Measurements from ENCODE around the gene TPSG1. TPM values are rescaled to one million over a fixed set of nuclear protein-coding genes. Genes with fewer than 3 reads are reported as not detected.

Gene TPSG1
- total and polyA plus RNA-seq, 7 donors, result 1.4 to 73.9 (median 40.7) TPM; not detected in 3

DNA sequence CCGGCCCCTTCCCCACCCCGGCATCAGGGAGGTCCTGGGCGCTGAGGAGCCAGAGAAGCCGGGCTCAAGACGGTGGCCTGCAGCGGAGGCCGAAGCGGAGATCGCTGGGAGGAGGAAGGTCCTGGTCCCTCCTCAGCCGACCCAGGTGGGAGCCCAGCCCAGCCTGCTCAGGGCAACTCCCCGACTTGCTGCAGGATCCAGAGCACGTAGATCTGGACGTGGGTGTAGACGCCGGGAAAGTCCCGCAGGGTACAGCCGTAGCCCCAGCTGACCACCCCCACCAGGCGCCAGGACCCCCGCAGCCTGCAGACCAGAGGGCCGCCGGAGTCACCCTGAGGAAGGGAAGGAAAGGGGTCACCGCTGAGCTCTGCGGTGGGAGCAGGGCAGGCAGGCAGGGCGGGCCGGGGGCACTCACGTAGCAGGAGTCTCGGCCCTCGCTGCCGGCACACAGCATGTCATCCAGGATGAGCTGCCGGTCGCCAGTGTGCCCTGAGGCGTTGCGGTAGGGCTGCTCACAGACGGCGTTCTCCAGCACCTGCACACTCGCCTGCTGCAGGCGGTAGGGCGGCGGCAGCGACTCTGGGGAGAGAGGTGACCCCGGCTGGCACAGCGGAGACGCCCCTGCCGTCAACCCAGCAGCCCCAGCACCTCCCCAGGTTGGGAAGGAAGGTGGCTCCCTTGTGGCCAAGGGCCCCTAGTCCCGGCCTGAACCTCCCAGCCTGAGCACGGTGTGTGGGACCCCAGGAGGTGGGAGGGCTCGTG, 36.2 kb upstream of the TPSG1 start:
- Histone ChIP-seq H3K27ac (no peak overlapping the region), H3K27me3 (peaks cover 12 to 74% (median 45%) of the 10 kb centered on the region in 3 donors), H3K9me3 (no peaks in the 10 kb centered on the region), H3K4me1 (peaks cover 0 to 3% (median 0%) of the 10 kb centered on the region in 4 donors), H3K36me3 (no peaks in the 10 kb centered on the region), H3K4me3 (no peak overlapping the region)
- 14 to 16% methylated on average over 47 of the region's 47 CpGs for WGBS, 2 donors
- TF ChIP-seq, protein P1, sequence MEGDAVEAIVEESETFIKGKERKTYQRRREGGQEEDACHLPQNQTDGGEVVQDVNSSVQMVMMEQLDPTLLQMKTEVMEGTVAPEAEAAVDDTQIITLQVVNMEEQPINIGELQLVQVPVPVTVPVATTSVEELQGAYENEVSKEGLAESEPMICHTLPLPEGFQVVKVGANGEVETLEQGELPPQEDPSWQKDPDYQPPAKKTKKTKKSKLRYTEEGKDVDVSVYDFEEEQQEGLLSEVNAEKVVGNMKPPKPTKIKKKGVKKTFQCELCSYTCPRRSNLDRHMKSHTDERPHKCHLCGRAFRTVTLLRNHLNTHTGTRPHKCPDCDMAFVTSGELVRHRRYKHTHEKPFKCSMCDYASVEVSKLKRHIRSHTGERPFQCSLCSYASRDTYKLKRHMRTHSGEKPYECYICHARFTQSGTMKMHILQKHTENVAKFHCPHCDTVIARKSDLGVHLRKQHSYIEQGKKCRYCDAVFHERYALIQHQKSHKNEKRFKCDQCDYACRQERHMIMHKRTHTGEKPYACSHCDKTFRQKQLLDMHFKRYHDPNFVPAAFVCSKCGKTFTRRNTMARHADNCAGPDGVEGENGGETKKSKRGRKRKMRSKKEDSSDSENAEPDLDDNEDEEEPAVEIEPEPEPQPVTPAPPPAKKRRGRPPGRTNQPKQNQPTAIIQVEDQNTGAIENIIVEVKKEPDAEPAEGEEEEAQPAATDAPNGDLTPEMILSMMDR (IDR thresholded peaks at IDR 0.05), result no peak
- TF ChIP-seq POLR2AphosphoS5 (IDR thresholded peaks at IDR 0.05) (no peak), EP300 (IDR thresholded peaks at IDR 0.05) (no peak), POLR2A (IDR thresholded peaks at IDR 0.05) (no peak)
- intact Hi-C loops (cut with DNase I), result no loop called here
- DNase-seq, result no peak

DNA sequence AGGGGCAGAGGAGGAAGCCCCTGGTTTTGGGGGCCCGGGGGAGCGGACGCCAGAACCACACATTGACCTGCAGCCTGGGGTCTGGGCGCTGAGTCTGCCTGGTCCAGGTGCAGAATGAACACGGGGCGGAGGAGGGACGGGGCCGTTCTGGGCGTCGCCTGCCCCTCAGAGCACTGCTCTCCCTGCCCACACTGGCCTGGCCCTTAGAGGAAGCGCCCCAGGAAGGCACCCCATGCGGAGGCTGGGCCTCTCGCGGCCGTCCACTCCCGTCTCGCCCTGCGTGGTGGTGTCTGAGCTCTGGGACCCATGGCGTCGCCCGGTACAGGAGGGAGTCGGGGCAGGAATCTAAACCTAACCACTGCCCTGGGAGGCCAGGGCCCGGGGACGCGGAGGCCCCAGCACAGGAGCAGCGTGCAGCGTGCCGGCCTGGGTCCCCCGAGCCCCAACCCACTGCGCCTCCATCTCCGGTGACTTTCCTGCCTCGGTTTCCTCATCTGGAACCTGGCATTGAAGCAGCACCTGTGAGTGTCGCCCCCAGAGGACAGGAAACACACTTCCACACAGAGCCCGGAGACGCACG, 35.1 kb upstream of the TPSG1 start:
- no peak for TF ChIP-seq POLR2AphosphoS5 (IDR thresholded peaks at IDR 0.05)
- no peak for DNase-seq
- peaks cover 12 to 75% (median 48%) of the 10 kb centered on the region in 3 donors for H3K27me3 ChIP-seq
- no peak overlapping the region for H3K27ac ChIP-seq
- peaks cover 0 to 3% (median 0%) of the 10 kb centered on the region in 4 donors for H3K4me1 ChIP-seq
- WGBS, 2 donors, result 62 to 67% methylated on average over 36 of the region's 36 CpGs
- intact Hi-C loops (cut with DNase I), result no loop called here
- no peaks in the 10 kb centered on the region for H3K9me3 ChIP-seq
- H3K4me3 ChIP-seq, result no peak overlapping the region
- no peaks in the 10 kb centered on the region for H3K36me3 ChIP-seq

DNA sequence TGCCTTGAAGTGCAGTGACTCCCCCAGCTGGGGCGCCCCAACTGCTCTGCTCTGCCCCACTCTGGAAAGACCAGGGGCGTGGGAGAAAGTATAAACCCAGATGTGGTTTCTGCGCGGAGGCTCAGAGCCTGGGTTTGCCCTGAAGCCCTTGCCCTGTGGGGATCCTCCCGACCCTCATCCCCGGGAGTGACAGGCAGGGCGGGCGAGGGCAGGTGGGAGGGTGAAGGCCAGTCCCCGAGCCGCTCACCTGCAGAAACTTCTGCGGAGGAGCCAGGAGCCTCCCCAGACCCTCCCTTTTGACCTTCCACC, 34.6 kb upstream of the TPSG1 start:
- Histone ChIP-seq H3K4me3 (no peak overlapping the region), H3K9me3 (no peaks in the 10 kb centered on the region), H3K4me1 (peaks cover 0 to 3% (median 0%) of the 10 kb centered on the region in 4 donors), H3K27ac (no peak overlapping the region), H3K36me3 (no peaks in the 10 kb centered on the region), H3K27me3 (peaks cover 12 to 76% (median 48%) of the 10 kb centered on the region in 3 donors)
- no peak for TF ChIP-seq EP300 (IDR thresholded peaks at IDR 0.05)
- TF ChIP-seq, protein P1 (IDR thresholded peaks at IDR 0.05), result no peak
- no peak for TF ChIP-seq POLR2AphosphoS5 (IDR thresholded peaks at IDR 0.05)
- TF ChIP-seq POLR2A (IDR thresholded peaks at IDR 0.05), result no peak
- no peak for DNase-seq
- WGBS, 2 donors, result 19 to 33% methylated on average over 11 of the region's 11 CpGs
- intact Hi-C loops (cut with DNase I), result no loop called here

DNA sequence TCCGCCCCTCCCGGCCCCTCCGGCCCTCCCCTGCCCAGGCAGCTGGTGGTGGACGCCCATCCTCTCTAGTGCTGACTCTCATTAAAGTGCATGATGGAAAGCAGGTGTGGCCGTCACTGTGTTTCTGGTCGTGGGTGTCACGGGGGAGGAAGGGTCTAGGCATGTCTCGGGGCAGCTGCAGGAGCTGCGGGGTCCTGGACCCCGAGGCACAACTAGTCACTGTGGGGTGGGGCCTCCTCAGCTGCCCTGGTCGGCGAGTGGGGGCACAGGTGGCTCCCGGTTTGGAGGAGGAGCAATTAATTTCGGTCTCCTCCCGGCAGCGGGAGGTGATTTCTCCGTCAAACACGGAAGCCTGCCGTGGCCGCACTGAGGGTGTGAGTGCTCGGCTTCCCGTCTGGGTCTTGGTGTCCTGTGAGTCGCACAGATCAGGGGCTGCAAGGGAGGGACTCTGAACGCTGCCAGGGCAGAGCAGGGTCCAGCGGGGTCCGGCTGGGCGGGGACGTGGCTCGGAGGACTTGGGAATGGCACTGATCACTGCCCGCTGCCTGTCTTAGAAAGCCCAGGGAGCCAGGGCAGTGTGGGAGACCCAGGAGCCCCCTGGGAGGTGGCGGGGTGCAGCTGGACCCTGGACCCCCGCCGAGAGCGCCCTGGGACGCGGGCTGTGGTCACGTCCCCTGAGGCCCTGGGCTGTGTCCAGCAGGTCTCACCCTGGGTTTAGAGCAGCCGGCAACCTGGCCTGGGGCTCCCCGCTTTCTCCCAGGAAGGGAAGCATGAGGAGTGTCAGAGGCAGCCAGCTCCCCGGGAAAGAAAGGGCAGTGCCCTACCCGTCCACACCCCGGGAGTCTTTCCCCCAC, 34.1 kb upstream of the TPSG1 start:
- peaks cover 12 to 76% (median 48%) of the 10 kb centered on the region in 3 donors for H3K27me3 ChIP-seq
- TF ChIP-seq, protein P1 (IDR thresholded peaks at IDR 0.05), result no peak
- TF ChIP-seq POLR2AphosphoS5 (IDR thresholded peaks at IDR 0.05) (no peak), EP300 (IDR thresholded peaks at IDR 0.05) (no peak), POLR2A (IDR thresholded peaks at IDR 0.05) (no peak)
- WGBS, 2 donors, result 9 to 17% methylated on average over 42 of the region's 42 CpGs
- H3K36me3 ChIP-seq, result no peaks in the 10 kb centered on the region
- no peaks in the 10 kb centered on the region for H3K9me3 ChIP-seq
- H3K27ac ChIP-seq, result no peak overlapping the region
- H3K4me1 ChIP-seq, result peaks cover 0 to 3% (median 0%) of the 10 kb centered on the region in 4 donors
- intact Hi-C loops (cut with DNase I), result no loop called here
- H3K4me3 ChIP-seq, result no peak overlapping the region
- no peak for DNase-seq

DNA sequence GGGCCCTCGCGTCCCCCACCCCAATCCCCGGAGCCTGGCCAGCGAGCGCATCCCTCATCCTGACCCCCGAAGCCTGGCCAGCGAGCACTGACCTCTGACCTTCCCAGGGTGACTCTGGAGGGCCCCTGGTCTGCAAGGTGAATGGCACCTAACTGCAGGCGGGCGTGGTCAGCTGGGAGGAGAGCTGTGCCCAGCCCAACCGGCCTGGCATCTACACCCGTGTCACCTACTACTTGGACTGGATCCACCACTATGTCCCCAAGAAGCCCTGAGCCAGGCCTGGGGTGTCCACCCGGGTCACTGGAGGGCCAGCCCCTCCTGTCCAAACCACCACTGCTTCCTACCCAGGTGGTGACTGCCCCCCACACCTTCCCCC, 33.1 kb upstream of the TPSG1 start:
- H3K27me3 ChIP-seq, result peaks cover 12 to 71% (median 48%) of the 10 kb centered on the region in 3 donors
- no peak for DNase-seq
- WGBS, 2 donors, result 35 to 72% methylated on average over 12 of the region's 12 CpGs

More for the DNA sequence above, 33.1 kb upstream of the TPSG1 start:
- no peak for TF ChIP-seq POLR2AphosphoS5 (IDR thresholded peaks at IDR 0.05)
- no peak for TF ChIP-seq EP300 (IDR thresholded peaks at IDR 0.05)
- no peak for TF ChIP-seq POLR2A (IDR thresholded peaks at IDR 0.05)
- TF ChIP-seq, protein P1 (IDR thresholded peaks at IDR 0.05), result no peak
- Histone ChIP-seq H3K36me3 (no peaks in the 10 kb centered on the region), H3K4me1 (peaks cover 0 to 3% (median 0%) of the 10 kb centered on the region in 4 donors), H3K27ac (no peak overlapping the region), H3K4me3 (no peak overlapping the region), H3K9me3 (no peaks in the 10 kb centered on the region)
- intact Hi-C loops (cut with DNase I), result no loop called here
